OCI-LY7 (cell line): ENCODE measurements around the gene CTNNA1. TPM values are rescaled to one million over a fixed set of nuclear protein-coding genes. Genes with fewer than 3 reads are reported as not detected.

ENCODE experiments used
- BruUV-seq: library from RNA; stranded (reverse); fragments of 400-500 nt; replicated peaks from 2 replicates; lab custom pipeline; 2021; lab: Mats Ljungman, UMichigan
- CTCF ChIA-PET: fragments of 300-600 bp; sonication (Branson Sonifier 250); formaldehyde crosslinking; loops from one replicate; lab custom pipeline; 2022; ENCODE audit warnings: antibody characterized with exemption; ENCODE audit not compliant: unreplicated experiment; lab: Charles Lee
- POLR2A ChIA-PET: fragments of 300-600 bp; sonication (Branson Sonifier 250); formaldehyde crosslinking; loops from one replicate; lab custom pipeline; 2022; ENCODE audit warnings: antibody characterized with exemption; lab: Charles Lee
- DNase-seq: peaks from one replicate; pipeline ENCODE4 v3.0.0-alpha.2; 2015; ENCODE audit warnings: low spot score
- H2AFZ ChIP-seq: fragments of 200-600 bp; sonication (generic), shearing (Covaris generic); 2 replicates; pipeline ENCODE4 v1.6.1; 2014; ENCODE audit warnings: mild to moderate bottlenecking, antibody characterized with exemption, low read length, moderate library complexity
- H3K27ac ChIP-seq: fragments of 200-600 bp; sonication (generic); 2 replicates; pipeline ENCODE4 v1.5.1; 2014; ENCODE audit warnings: mixed run types, low read depth, mild to moderate bottlenecking, moderate library complexity, low read length, inconsistent platforms; ENCODE audit not compliant: poor library complexity, severe bottlenecking
- H3K36me3 ChIP-seq: fragments of 200-600 bp; sonication (generic); 2 replicates; pipeline ENCODE4 v1.6.1; 2014; ENCODE audit warnings: mild to moderate bottlenecking, antibody characterized with exemption, low read length, moderate library complexity, mixed read lengths; ENCODE audit not compliant: insufficient read depth
- H3K4me1 ChIP-seq: fragments of 200-600 bp; sonication (generic); 2 replicates; pipeline ENCODE4 v1.5.1; 2014; ENCODE audit warnings: mild to moderate bottlenecking, low read length; ENCODE audit not compliant: insufficient read depth, poor library complexity, severe bottlenecking
- H3K4me2 ChIP-seq: fragments of 200-600 bp; sonication (generic); 2 replicates; pipeline ENCODE4 v1.6.1; 2014; ENCODE audit warnings: mild to moderate bottlenecking, low read length
- H3K4me3 ChIP-seq: fragments of 200-600 bp; sonication (generic); 2 replicates; pipeline ENCODE4 v1.5.1; 2014; ENCODE audit warnings: mild to moderate bottlenecking, low read depth, low read length; ENCODE audit not compliant: poor library complexity, severe bottlenecking
- H3K79me2 ChIP-seq: fragments of 200-600 bp; sonication (generic); 2 replicates; pipeline ENCODE4 v1.6.1; 2016; ENCODE audit warnings: low read depth, mild to moderate bottlenecking, low read length, moderate library complexity, mixed read lengths; ENCODE audit not compliant: insufficient read depth
- H3K9me2 ChIP-seq: fragments of 200-600 bp; sonication (generic); 2 replicates; pipeline ENCODE4 v1.6.1; 2016; ENCODE audit warnings: mild to moderate bottlenecking, low read length, mixed read lengths; ENCODE audit not compliant: insufficient read depth
- H3K9me3 ChIP-seq: fragments of 200-600 bp; sonication (generic); 2 replicates; pipeline ENCODE4 v1.6.1; 2014; ENCODE audit warnings: mild to moderate bottlenecking, mixed run types, low read length, mixed read lengths
- H4K20me1 ChIP-seq: fragments of 200-600 bp; sonication (generic); 2 replicates; pipeline ENCODE4 v1.6.1; 2014; ENCODE audit warnings: mild to moderate bottlenecking, antibody characterized with exemption, low read length, moderate library complexity, mixed read lengths; ENCODE audit not compliant: insufficient read depth
- EZH2phosphoT487 ChIP-seq: fragments of 200-600 bp; sonication (generic); IDR thresholded peaks from 2 replicates; pipeline ENCODE4 v1.6.1; 2018; ENCODE audit warnings: low read depth, borderline replicate concordance, mild to moderate bottlenecking, mixed run types, antibody characterized with exemption, low read length, moderate library complexity, mixed read lengths
- intact Hi-C: fragments of 100-400 bp; cut with micrococcal nuclease; formaldehyde crosslinking; loops from one replicate; pipeline ENCODE4 v1.10.0; 2022; ENCODE audit not compliant: unreplicated experiment
- total RNA-seq, 2 experiments: library from RNA; depleted of rRNA in 1 of 2; stranded (reverse); fragments of >200 nt in 1 of 2; shearing (Covaris generic) in 1 of 2; gene quantifications; 2 replicates each; pipeline ENCODE4 v1.2.3, GENCODE V29; 2014 to 2022
- TF ChIP-seq, protein P1 (sequence below): fragments of 200-600 bp; sonication (generic); conservative IDR thresholded peaks from 2 replicates; pipeline ENCODE4 v1.5.1; 2014; ENCODE audit warnings: mild to moderate bottlenecking, antibody characterized with exemption, low read length, moderate library complexity, mixed read lengths

The CTNNA1 gene
- total RNA-seq, 2 experiments from 2014 or later = 40.4 to 42.7 TPM

DNA sequence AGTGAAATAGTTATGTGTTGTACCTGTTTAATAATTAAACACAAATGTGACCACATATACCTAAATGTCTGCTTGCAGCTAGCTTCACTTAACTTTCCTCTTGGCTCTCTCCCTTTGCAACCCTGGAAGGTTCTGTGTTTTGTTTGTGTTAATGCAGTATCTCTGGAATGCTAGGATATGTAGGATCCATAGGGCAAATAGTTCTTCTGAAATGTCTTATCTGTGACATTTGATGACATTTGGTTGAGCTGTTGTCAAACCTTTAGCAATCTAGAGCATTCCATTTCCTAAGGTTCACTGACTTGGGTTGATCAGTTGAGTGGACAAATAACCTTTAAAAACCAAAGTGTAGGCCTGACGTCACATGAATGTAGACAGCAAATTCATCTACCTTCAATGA, 21.8 kb downstream of the CTNNA1 start:
- H3K79me2 ChIP-seq = no peaks in the 10 kb centered on the region

DNA sequence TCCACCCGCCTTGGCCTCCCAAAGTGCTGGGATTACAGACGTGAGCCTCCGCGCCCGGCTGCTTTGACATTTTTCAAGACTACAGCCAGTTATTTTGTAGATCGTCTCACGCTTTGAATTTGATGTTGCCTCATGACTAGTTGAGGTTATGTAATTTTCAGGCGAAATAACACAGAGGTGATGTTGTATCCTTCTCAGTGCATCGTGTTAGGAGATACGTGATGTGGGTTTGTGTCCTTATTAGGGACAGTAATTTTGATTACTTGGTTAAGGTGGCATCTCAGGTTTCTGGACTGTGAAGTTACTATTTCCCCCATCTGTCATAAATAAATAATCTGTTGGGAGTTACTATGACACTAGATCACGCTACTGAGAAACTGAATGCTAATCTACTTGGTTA, 25.0 kb downstream of the CTNNA1 start:
- ChIA-PET POLR2A (no interaction called here), CTCF (no interaction called here)
- Histone ChIP-seq H3K79me2 (no peaks in the 10 kb centered on the region), H2AFZ (no peak overlapping the region), H3K27ac (no peak overlapping the region), H4K20me1 (no peaks in the 10 kb centered on the region), H3K9me2 (no peaks in the 10 kb centered on the region), H3K4me2 (no peak overlapping the region), H3K36me3 (no peaks in the 10 kb centered on the region), H3K4me3 (no peak overlapping the region), H3K9me3 (no peaks in the 10 kb centered on the region), H3K4me1 (no peaks in the 10 kb centered on the region)
- no peak for DNase-seq
- BruUV-seq = no TSS peak
- intact Hi-C loops = no loop called here
- TF ChIP-seq, protein P1, sequence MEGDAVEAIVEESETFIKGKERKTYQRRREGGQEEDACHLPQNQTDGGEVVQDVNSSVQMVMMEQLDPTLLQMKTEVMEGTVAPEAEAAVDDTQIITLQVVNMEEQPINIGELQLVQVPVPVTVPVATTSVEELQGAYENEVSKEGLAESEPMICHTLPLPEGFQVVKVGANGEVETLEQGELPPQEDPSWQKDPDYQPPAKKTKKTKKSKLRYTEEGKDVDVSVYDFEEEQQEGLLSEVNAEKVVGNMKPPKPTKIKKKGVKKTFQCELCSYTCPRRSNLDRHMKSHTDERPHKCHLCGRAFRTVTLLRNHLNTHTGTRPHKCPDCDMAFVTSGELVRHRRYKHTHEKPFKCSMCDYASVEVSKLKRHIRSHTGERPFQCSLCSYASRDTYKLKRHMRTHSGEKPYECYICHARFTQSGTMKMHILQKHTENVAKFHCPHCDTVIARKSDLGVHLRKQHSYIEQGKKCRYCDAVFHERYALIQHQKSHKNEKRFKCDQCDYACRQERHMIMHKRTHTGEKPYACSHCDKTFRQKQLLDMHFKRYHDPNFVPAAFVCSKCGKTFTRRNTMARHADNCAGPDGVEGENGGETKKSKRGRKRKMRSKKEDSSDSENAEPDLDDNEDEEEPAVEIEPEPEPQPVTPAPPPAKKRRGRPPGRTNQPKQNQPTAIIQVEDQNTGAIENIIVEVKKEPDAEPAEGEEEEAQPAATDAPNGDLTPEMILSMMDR = no peak
- no peak for TF ChIP-seq EZH2phosphoT487

More for the DNA sequence above, 21.8 kb downstream of the CTNNA1 start:
- Histone ChIP-seq H3K9me2 (no peaks in the 10 kb centered on the region), H4K20me1 (no peaks in the 10 kb centered on the region), H3K4me3 (no peak overlapping the region), H3K36me3 (no peaks in the 10 kb centered on the region), H3K9me3 (no peaks in the 10 kb centered on the region), H3K4me2 (no peak overlapping the region), H3K27ac (no peak overlapping the region), H2AFZ (no peak overlapping the region), H3K4me1 (no peaks in the 10 kb centered on the region)
- ChIA-PET CTCF (no interaction called here), POLR2A (no interaction called here)
- no TSS peak for BruUV-seq
- DNase-seq = no peak
- no peak for TF ChIP-seq EZH2phosphoT487
- TF ChIP-seq, protein P1 = no peak
- intact Hi-C loops = no loop called here

DNA sequence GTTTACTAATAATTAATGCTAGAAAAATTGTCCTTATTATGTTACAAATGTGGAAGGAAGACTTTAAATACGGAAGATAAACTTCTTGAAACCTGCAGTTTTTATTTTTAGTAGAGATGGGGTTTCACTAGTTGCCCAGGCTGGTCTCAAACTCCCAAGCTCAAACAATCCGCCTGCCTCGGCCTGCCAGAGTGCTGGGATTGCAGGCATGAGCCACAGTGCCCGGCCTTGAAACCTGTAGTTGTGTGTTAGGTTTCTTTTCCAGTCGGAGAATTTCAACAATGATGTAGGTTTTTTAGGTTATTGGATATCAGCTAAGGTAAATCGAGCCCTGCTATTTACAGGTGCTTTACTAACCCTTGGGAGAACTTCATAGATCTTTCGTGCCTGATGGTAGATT, 30.8 kb downstream of the CTNNA1 start:
- no peaks in the 10 kb centered on the region for H3K79me2 ChIP-seq

More for the DNA sequence above, 30.8 kb downstream of the CTNNA1 start:
- Histone ChIP-seq H3K36me3 (no peaks in the 10 kb centered on the region), H4K20me1 (no peaks in the 10 kb centered on the region), H3K9me3 (no peaks in the 10 kb centered on the region), H2AFZ (no peak overlapping the region), H3K4me2 (no peak overlapping the region), H3K4me3 (no peak overlapping the region), H3K4me1 (no peaks in the 10 kb centered on the region), H3K9me2 (no peaks in the 10 kb centered on the region), H3K27ac (no peak overlapping the region)
- CTCF ChIA-PET = no interaction called here
- intact Hi-C loops = no loop called here
- POLR2A ChIA-PET = no interaction called here
- BruUV-seq = no TSS peak
- DNase-seq = no peak
- TF ChIP-seq, protein P1 = no peak
- no peak for TF ChIP-seq EZH2phosphoT487
